H9 (cell line): ENCODE results near the gene FGF12. TPM values are rescaled to one million over a fixed set of nuclear protein-coding genes. Genes with fewer than 3 reads are reported as not detected.

ENCODE experiments used
- DNase-seq: peaks from one replicate; pipeline ENCODE4 v3.0.0-alpha.2; 2017
- H2AFZ ChIP-seq: one replicate; pipeline ENCODE4 v1.6.1; 2013; ENCODE audit warnings: mild to moderate bottlenecking, low read length, control low read depth, moderate library complexity
- H2AK5ac ChIP-seq: 2 replicates; pipeline ENCODE4 v1.6.1; 2013; ENCODE audit warnings: low read length, control low read depth, mixed read lengths; ENCODE audit not compliant: insufficient read length
- H2BK120ac ChIP-seq: one replicate; pipeline ENCODE4 v1.6.1; 2013; ENCODE audit warnings: low read depth, mild to moderate bottlenecking, low read length, control low read depth, inconsistent platforms; ENCODE audit not compliant: poor library complexity, severe bottlenecking
- H2BK12ac ChIP-seq: 2 replicates; pipeline ENCODE4 v1.6.1; 2013; ENCODE audit warnings: low read length, control low read depth, mixed read lengths, low read depth; ENCODE audit not compliant: insufficient read length
- H2BK15ac ChIP-seq: 2 replicates; pipeline ENCODE4 v1.6.1; 2013; ENCODE audit warnings: low read depth, low read length, control low read depth
- H2BK20ac ChIP-seq: one replicate; pipeline ENCODE4 v1.6.1; 2013; ENCODE audit warnings: low read depth, mild to moderate bottlenecking, low read length, control low read depth, inconsistent platforms; ENCODE audit not compliant: poor library complexity, severe bottlenecking
- H2BK5ac ChIP-seq: 2 replicates; pipeline ENCODE4 v1.6.1; 2013; ENCODE audit warnings: low read length, control low read depth, mixed read lengths; ENCODE audit not compliant: insufficient read length
- H3K14ac ChIP-seq: 2 replicates; pipeline ENCODE4 v1.6.1; 2013; ENCODE audit warnings: low read length, control low read depth; ENCODE audit not compliant: insufficient read depth
- H3K18ac ChIP-seq: 2 replicates; pipeline ENCODE4 v1.6.1; 2013; ENCODE audit warnings: low read depth, mild to moderate bottlenecking, mixed read lengths, low read length, control low read depth; ENCODE audit not compliant: insufficient read length
- H3K23ac ChIP-seq: 2 replicates; pipeline ENCODE4 v1.6.1; 2013; ENCODE audit warnings: low read length, control low read depth, mixed read lengths, low read depth; ENCODE audit not compliant: insufficient read length
- H3K23me2 ChIP-seq: 2 replicates; pipeline ENCODE4 v1.6.1; 2013; ENCODE audit warnings: low read depth, mild to moderate bottlenecking, mixed read lengths, low read length, control low read depth; ENCODE audit not compliant: insufficient read length, poor library complexity, severe bottlenecking
- H3K27ac ChIP-seq: 2 replicates; pipeline ENCODE4 v1.5.1; 2013; ENCODE audit warnings: low read length, control low read depth, mixed read lengths, low read depth; ENCODE audit not compliant: insufficient read length
- H3K27me3 ChIP-seq: 2 replicates; pipeline ENCODE4 v1.6.1; 2013; ENCODE audit warnings: low read length, control low read depth, inconsistent platforms; ENCODE audit not compliant: insufficient read depth
- H3K4ac ChIP-seq: 2 replicates; pipeline ENCODE4 v1.6.1; 2013; ENCODE audit warnings: low read depth, mild to moderate bottlenecking, control low read depth, inconsistent platforms, low read length, moderate library complexity
- H3K4me1 ChIP-seq: 2 replicates; pipeline ENCODE4 v1.6.1; 2013; ENCODE audit warnings: low read length, control low read depth, inconsistent platforms; ENCODE audit not compliant: insufficient read depth
- H3K4me2 ChIP-seq: 2 replicates; pipeline ENCODE4 v1.6.1; 2013; ENCODE audit warnings: low read length, control low read depth, mixed read lengths; ENCODE audit not compliant: insufficient read length, insufficient read depth
- H3K56ac ChIP-seq: 2 replicates; pipeline ENCODE4 v1.6.1; 2013; ENCODE audit warnings: low read depth, mild to moderate bottlenecking, mixed read lengths, low read length, control low read depth; ENCODE audit not compliant: insufficient read length
- H3K79me1 ChIP-seq: 2 replicates; pipeline ENCODE4 v1.6.1; 2013; ENCODE audit warnings: low read depth, mild to moderate bottlenecking, moderate library complexity, low read length, control low read depth, inconsistent platforms; ENCODE audit not compliant: insufficient read depth, poor library complexity, severe bottlenecking
- H3K79me2 ChIP-seq: 2 replicates; pipeline ENCODE4 v1.6.1; 2013; ENCODE audit warnings: low read length, control low read depth, inconsistent platforms; ENCODE audit not compliant: insufficient read depth
- H3K9ac ChIP-seq: 2 replicates; pipeline ENCODE4 v1.6.1; 2013; ENCODE audit warnings: low read length, control low read depth, mixed read lengths; ENCODE audit not compliant: insufficient read length; ENCODE audit errors: extremely low read depth
- H3K9me3 ChIP-seq: one replicate; pipeline ENCODE4 v1.6.1; 2013; ENCODE audit warnings: low read depth, low read length, inconsistent platforms; ENCODE audit not compliant: control insufficient read depth
- H3T11ph ChIP-seq: one replicate; pipeline ENCODE4 v1.6.1; 2013; ENCODE audit warnings: mild to moderate bottlenecking, low read length, control low read depth, inconsistent platforms
- H4K20me1 ChIP-seq: one replicate; pipeline ENCODE4 v1.6.1; 2013; ENCODE audit not compliant: control insufficient read depth, insufficient read length, insufficient read depth
- H4K5ac ChIP-seq: 2 replicates; pipeline ENCODE4 v1.6.1; 2013; ENCODE audit warnings: low read depth, mild to moderate bottlenecking, mixed read lengths, low read length, control low read depth; ENCODE audit not compliant: insufficient read length
- H4K8ac ChIP-seq: replicated peaks from 2 replicates; pipeline ENCODE4 v1.6.1; 2013; ENCODE audit warnings: low read length, control low read depth, mixed read lengths, low read depth; ENCODE audit not compliant: insufficient read length
- H4K91ac ChIP-seq: 2 replicates; pipeline ENCODE4 v1.6.1; 2013; ENCODE audit warnings: low read depth, mild to moderate bottlenecking, moderate library complexity, mixed read lengths, low read length, control low read depth; ENCODE audit not compliant: insufficient read length
- H3K27ac Mint-ChIP-seq, 3 experiments: 2 replicates in 2 of 3; 3 replicates in 1 of 3; pipeline ENCODE4 v1.8.0; 2020 to 2021; ENCODE audit warnings: mixed read lengths in 3 of 3, mild to moderate bottlenecking in 1 of 3, moderate library complexity in 1 of 3
- H3K27me3 Mint-ChIP-seq: 2 replicates; pipeline ENCODE4 v1.8.0; 2021; ENCODE audit warnings: low read depth, mild to moderate bottlenecking, moderate library complexity, mixed read lengths
- H3K36me3 Mint-ChIP-seq, 3 experiments: 2 replicates in 2 of 3; 3 replicates in 1 of 3; pipeline ENCODE4 v1.8.0; 2020 to 2021; ENCODE audit warnings: low read depth in 3 of 3, mixed read lengths in 3 of 3; ENCODE audit not compliant: insufficient read depth in 1 of 3
- H3K4me1 Mint-ChIP-seq, 2 experiments: 2 replicates each; pipeline ENCODE4 v1.8.0; 2020; ENCODE audit warnings: mixed read lengths in 2 of 2
- H3K4me3 Mint-ChIP-seq, 2 experiments: 2 replicates in 1 of 2; 3 replicates in 1 of 2; pipeline ENCODE4 v1.8.0; 2020 to 2021; ENCODE audit warnings: mild to moderate bottlenecking in 2 of 2, mixed read lengths in 2 of 2, moderate library complexity in 1 of 2
- H3K9me3 Mint-ChIP-seq, 2 experiments: 2 replicates in 1 of 2; 3 replicates in 1 of 2; pipeline ENCODE4 v1.8.0; 2020; ENCODE audit warnings: mild to moderate bottlenecking in 2 of 2, mixed read lengths in 2 of 2, moderate library complexity in 1 of 2
- WGBS: extraction: QIAGEN DNeasy Blood & Tissue Kit; methylation state at CpG from one replicate; pipeline ENCODE4 v1.1.7; 2013; ENCODE audit warnings: missing lambda C conversion rate, low lambda C conversion rate, mixed read lengths; ENCODE audit not compliant: insufficient read length; ENCODE audit errors: extremely low coverage; 5-methylcytosine and 5-hydroxymethylcytosine counted together
- total RNA-seq: library from RNA; stranded (reverse); gene quantifications from 2 replicates; pipeline ENCODE4 v1.2.1, GENCODE V29; 2021
- TF ChIP-seq, protein P1 (sequence below): fragments of 200-600 bp; sonication (generic); conservative IDR thresholded peaks from 3 replicates; pipeline ENCODE4 v1.8.0; 2021; ENCODE audit warnings: antibody characterized with exemption, mild to moderate bottlenecking

The FGF12 gene
- total RNA-seq, 1 experiment from 2014 or later, result 5.6 TPM

DNA sequence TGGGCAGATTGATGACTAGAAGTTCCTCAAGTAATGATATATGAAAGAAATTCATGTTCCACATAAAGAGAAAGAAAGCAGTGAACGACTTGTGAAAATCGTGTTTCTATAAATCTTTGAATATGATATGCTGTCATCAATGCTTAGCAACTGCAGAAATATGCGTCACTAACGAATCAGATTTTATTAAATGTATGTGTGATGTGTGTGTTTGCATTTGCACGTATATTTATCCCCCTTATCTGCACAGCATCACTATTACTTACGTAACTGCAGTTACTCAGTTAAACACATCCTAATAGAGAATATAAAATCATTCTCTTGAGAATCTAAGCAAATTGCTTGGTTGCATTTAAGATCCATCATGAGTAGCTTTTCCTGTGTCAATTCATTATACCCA lies 468.6 kb downstream of the FGF12 start:
- Histone ChIP-seq H3K79me2 (no peaks in the 10 kb centered on the region), H3K23me2 (no peaks in the 10 kb centered on the region), H2BK15ac (no peak overlapping the region), H3K14ac (no peak overlapping the region), H4K5ac (no peak overlapping the region), H3K27ac (no peak overlapping the region), H3K23ac (no peak overlapping the region), H2AFZ (no peak overlapping the region), H2BK20ac (no peak overlapping the region), H3K9me3 (no peaks in the 10 kb centered on the region), H2AK5ac (no peak overlapping the region), H2BK5ac (no peak overlapping the region), H3K18ac (no peak overlapping the region), H3K9ac (no peak overlapping the region), H2BK120ac (no peak overlapping the region), H3K4ac (no peak overlapping the region), H3K79me1 (no peaks in the 10 kb centered on the region), H2BK12ac (no peak overlapping the region), H4K20me1 (no peaks in the 10 kb centered on the region), H4K91ac (no peak overlapping the region), H3K56ac (no peak overlapping the region), H3T11ph (no peak overlapping the region), H3K4me2 (no peak overlapping the region), H3K4me1 (no peaks in the 10 kb centered on the region), H4K8ac (no peak overlapping the region), H3K27me3 (no peaks in the 10 kb centered on the region)
- TF ChIP-seq, protein P1, sequence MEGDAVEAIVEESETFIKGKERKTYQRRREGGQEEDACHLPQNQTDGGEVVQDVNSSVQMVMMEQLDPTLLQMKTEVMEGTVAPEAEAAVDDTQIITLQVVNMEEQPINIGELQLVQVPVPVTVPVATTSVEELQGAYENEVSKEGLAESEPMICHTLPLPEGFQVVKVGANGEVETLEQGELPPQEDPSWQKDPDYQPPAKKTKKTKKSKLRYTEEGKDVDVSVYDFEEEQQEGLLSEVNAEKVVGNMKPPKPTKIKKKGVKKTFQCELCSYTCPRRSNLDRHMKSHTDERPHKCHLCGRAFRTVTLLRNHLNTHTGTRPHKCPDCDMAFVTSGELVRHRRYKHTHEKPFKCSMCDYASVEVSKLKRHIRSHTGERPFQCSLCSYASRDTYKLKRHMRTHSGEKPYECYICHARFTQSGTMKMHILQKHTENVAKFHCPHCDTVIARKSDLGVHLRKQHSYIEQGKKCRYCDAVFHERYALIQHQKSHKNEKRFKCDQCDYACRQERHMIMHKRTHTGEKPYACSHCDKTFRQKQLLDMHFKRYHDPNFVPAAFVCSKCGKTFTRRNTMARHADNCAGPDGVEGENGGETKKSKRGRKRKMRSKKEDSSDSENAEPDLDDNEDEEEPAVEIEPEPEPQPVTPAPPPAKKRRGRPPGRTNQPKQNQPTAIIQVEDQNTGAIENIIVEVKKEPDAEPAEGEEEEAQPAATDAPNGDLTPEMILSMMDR, result no peak
- Mint-ChIP-seq H3K4me3 (no peak overlapping the region), H3K27ac (no peak overlapping the region), H3K4me1 (peaks cover 4 to 6% of the 10 kb centered on the region in 2 experiments; a peak in 3 of 4 replicates), H3K27me3 (no peaks in the 10 kb centered on the region), H3K9me3 (no peaks in the 10 kb centered on the region), H3K36me3 (no peaks in the 10 kb centered on the region)
- DNase-seq, result no peak
- no CpG with 5 or more reads among the region's 6 CpGs for WGBS
